ENCODE measurements around the gene FBXO39.
A peak's percentile ranks its signal among the peaks of the same experiment; 100 is the strongest.
"Not testable (repeated sequence)": the region's sequence is repeated elsewhere in the genome, so short reads cannot be mapped to it uniquely, and the experiment has no call there.

FBXO39 gene

DNA sequence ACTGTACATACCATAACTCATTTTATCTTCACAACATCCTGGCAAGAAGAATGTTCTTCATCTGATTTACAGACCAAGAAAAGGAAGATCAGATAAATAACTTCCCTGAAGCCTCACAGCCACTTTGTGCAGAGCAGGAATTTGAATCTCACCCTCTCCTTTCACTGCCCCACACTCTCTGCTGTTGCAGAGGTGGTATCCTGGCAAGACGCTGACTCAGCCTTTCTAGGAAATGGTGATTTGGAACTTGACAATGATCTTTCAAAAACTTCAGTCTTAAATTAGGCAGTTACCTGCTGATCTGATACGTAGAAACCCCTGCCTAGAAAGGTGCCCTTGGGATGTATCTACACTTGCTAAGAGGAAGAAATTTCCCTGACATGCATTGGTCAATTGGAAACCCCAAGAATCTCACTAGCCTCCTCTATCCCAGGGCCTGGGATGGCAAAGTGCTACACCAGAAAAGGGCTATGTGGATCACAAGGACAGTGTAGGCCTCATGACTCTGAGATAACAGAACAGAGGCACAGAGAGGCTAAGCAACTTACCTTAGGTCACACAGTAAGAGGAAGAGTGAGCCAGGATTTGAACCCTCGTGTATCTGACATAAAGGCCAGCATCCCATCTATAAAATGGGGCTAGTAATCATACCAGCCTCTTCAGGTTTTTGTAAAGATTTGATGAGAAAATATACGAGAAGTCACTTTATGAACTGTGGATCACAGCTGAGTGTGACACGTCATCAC, 17.9 kb downstream of the FBXO39 start:
- DNase-seq = no peak

DNA sequence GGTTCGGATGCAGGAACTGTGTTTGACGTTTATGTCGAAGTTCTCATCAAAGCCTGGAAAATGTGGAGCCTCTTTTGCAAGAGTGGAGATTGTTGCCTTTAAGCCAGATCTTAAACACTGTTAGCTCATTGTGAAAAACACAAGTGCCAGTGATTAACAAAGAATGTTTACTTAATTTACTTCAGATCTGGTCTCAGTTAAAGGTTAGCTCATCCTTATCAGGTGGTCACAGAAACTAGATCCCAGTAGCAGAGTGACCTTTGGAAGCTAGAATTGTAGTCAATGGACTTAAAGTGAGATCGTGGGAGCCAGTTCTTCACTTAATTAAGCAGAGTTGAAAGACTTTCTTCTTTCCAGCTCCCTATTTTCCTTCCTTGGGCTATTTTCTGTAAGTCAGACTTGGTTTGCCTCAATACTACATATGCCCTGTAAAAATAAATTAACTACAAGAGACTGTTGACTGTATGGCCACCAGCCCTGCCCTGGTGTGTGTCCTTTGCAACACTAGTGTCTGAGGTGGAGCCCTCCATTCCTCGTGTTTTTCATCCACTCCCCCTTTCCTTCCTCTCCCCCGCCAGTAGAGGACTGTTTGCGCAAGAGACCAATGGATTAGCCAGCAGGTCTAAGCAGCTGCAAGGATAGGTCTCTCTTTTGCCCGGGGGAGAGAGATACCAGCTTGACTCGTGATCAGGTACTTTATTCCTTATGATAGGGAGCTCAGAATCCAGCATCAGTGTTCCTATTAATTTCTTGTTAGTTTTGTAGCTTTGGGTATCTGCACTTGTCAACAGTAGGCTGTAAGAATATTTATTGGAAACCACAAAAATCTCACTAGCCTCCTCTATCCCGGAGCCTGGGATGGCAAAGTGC, 20.2 kb downstream of the FBXO39 start:
- DNase-seq = no peak

GRCh38 chr17:6796887-6797490, 21.0 kb downstream of the FBXO39 start:
- no peak for DNase-seq

GRCh38 chr17:6797718-6798351, 21.8 kb downstream of the FBXO39 start:
- DNase-seq = no peak

DNA sequence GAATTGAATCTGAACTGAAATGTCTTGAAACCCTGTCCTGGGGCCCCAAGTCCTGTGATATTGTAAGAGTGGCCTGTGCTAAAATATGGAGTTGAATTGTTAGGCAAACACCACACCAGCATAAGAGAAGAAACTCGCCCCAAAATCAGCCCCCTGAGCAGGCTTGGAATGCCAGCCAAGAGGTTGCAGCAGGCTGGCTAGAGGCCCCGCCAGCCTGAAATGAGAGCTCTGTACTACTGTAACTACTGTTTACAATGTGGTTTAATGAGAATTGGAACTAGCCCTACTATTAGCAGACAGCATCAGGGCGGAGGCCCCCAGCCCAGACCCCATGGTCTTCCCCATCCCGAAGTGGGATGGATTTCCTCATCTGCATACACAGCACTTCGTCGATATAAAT, 23.7 kb downstream of the FBXO39 start:
- no peak for DNase-seq

- no peak for DNase-seq
Measured at GRCh38 chr17:6800422-6801027, 24.5 kb downstream of the FBXO39 start.

GRCh38 chr17:6811510-6811909, 35.5 kb downstream of the FBXO39 start:
- DNase-seq = no peak

GRCh38 chr17:6812295-6812694, 36.3 kb downstream of the FBXO39 start:
- DNase-seq = no peak

- no peak for DNase-seq
Measured at GRCh38 chr17:6815775-6816174, 39.8 kb downstream of the FBXO39 start.

DNA sequence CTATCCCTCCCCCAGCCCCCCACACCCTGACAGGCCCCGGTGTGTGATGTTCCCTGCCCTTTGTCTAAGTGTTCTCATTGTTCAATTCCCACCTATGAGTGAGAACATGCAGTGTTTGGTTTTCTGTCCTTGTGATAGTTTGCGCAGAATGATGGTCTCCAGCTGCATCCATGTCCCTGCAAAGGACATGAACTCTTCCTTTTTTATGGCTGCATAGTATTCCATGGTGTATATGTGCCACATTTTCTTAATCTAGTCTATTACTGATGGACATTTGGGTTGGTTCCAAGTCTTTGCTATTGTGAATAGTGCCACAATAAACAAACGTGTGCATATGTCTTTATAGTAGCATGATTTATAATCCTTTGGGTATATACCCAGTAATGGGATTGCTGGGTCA, 40.4 kb downstream of the FBXO39 start:
- DNase-seq = not testable (repeated sequence)

- DNase-seq = no peak
Measured at GRCh38 chr17:6818938-6819337, 42.9 kb downstream of the FBXO39 start.

DNA sequence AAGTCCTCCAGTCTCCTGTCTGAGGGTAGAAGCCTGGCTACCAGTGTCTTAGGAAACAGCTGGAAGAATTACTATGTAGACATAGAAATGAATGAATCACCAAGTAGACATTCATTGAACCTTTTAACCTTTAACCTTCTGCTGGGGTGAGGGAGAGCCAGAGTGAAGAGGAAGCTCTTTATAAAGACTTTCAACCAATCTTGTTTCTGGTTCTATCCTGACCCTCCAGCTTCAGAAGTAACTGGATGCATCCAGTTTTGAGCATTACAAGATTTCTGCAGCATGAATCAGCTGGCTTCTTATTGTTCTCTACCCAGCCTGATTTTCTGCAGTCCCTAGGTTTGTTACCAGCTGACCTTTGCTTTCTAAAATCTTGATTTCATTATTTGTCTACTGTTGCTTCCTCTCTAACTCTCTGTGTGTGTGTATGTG, 47.0 kb downstream of the FBXO39 start:
- no peak for DNase-seq

DNA sequence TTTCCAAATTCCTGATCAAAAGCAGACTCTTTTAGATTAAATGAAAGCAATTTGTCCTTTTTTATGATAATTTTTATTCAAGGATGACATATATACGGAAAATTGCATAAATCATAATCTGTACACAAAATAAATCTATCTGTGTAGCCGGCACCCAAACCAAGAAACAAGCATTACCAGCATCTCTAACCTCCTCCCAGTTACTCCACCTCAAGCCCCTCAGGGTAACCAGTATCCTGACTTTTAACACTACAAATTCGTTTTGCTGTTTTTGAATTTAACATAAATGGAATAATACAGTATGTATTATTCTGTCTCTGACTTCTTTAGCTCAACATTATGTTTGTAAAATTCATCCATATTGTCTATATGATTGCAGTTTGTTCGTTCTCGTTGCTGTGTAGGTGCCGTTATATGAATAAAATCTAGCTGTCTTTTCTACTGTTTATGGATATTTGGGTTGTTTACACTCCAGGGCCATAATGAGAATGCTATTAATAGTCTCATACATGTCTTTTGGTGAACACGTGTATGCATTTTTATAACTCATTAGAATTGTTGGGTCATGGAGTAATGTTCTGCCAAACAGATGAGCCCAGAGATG, 54.5 kb downstream of the FBXO39 start:
- no peak for DNase-seq

DNA sequence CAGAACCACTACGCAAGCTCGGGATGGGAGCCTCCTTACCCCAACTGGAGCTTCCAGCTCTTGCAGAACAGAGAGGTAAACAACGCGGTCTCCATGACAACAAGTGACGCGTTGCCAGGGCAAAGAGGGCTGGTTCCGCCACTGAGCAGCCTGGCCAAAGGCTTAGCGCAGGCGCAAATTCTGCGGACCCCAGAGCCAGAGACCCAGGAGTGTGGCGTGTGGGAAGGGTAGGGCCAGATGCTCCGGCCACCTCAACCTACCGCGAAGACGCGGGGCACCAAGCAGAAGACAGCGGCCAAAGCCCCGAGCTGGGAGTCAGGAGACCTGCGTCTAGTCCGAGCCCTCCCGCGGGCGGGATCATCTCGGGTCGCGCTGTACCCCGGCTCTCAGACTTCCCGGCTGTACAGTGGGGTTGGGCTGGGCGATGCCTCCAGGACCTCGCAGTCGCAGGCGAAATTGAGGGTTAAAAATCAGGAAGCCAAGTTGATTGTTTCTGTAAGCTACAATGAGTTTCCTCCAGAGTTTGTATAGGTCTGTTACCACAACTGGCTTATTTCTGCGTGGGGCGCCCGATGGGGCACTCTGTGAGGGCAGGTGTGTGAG, 55.7 kb downstream of the FBXO39 start, which contains the start of gene TEKT1:
TSS of gene TEKT1 (minus strand) at position 69 of the 603 bp plus-strand sequence. CDS start 1,353 bp downstream, outside the sequence.
- peak; percentile 70 for DNase-seq
